H1 (cell line): ENCODE measurements around the gene CRYGB. TPM values are rescaled to one million over a fixed set of nuclear protein-coding genes. Genes with fewer than 3 reads are reported as not detected.
A peak's percentile ranks its signal among the peaks of the same experiment; 100 is the strongest.

Experiments used
- CTCF ChIA-PET: fragments of 300-600 bp; sonication (Branson Sonifier 250); formaldehyde crosslinking; loops from one replicate; lab custom pipeline; 2021; ENCODE audit not compliant: partially characterized antibody; lab: Charles Lee
- POLR2A ChIA-PET: fragments of 300-600 bp; sonication (Branson Sonifier 250); formaldehyde crosslinking; loops from one replicate; lab custom pipeline; 2021; ENCODE audit warnings: inconsistent platforms; ENCODE audit not compliant: partially characterized antibody; lab: Charles Lee
- DNase-seq, 2 experiments: peaks; one replicate each; pipeline versions ENCODE4 v3.0.0 to v3.0.0-alpha.2; 2010 to 2022; ENCODE audit warnings: low spot score in 2 of 2, low read depth in 1 of 2, mixed read lengths in 1 of 2
- FAIRE-seq: peaks from 2 replicates; lab custom pipeline; 2011; peaks lifted over from hg19 to GRCh38; lab: Jason Lieb, UNC
- H2AFZ ChIP-seq: 2 replicates; pipeline ENCODE4 v1.8.1; 2012; ENCODE audit warnings: low read length, inconsistent platforms
- H2AK5ac ChIP-seq: 2 replicates; pipeline ENCODE4 v1.6.1; 2013; ENCODE audit warnings: low read depth, low read length
- H2BK120ac ChIP-seq: replicated peaks from 2 replicates; pipeline ENCODE3; 2013; ENCODE audit warnings: low read depth, low read length, inconsistent platforms
- H2BK12ac ChIP-seq: 2 replicates; pipeline ENCODE4 v1.6.1; 2013; ENCODE audit warnings: low read depth, low read length
- H2BK15ac ChIP-seq: 2 replicates; pipeline ENCODE4 v1.6.1; 2013; ENCODE audit warnings: low read length
- H2BK20ac ChIP-seq: 2 replicates; pipeline ENCODE4 v1.6.1; 2013; ENCODE audit warnings: low read length
- H2BK5ac ChIP-seq: 2 replicates; pipeline ENCODE4 v1.6.1; 2013; ENCODE audit warnings: low read depth, low read length
- H3K14ac ChIP-seq: 2 replicates; pipeline ENCODE4 v1.6.1; 2013; ENCODE audit warnings: inconsistent platforms; ENCODE audit not compliant: insufficient read length
- H3K18ac ChIP-seq: 2 replicates; pipeline ENCODE4 v1.6.1; 2013; ENCODE audit warnings: low read length; ENCODE audit errors: extremely low read depth
- H3K23ac ChIP-seq: 2 replicates; pipeline ENCODE4 v1.6.1; 2013; ENCODE audit warnings: inconsistent platforms; ENCODE audit not compliant: insufficient read length
- H3K23me2 ChIP-seq: 2 replicates; pipeline ENCODE4 v1.6.1; 2013; ENCODE audit warnings: low read depth, low read length
- H3K27ac ChIP-seq: 2 replicates; pipeline ENCODE4 v1.6.1; 2011; ENCODE audit warnings: low read depth, low read length, inconsistent platforms
- H3K27me3 ChIP-seq, 4 experiments: replicated peaks in 1 of 4; 1 replicate in 1 of 4; 2 replicates in 3 of 4; pipeline versions ENCODE4 v1.6.1 to v1.8.1; 2011 to 2013; ENCODE audit warnings: low read length in 3 of 4, mild to moderate bottlenecking in 3 of 4, inconsistent platforms in 2 of 4, mixed read lengths in 2 of 4, moderate library complexity in 1 of 4; ENCODE audit not compliant: control insufficient read depth in 3 of 4, insufficient read depth in 3 of 4; ENCODE audit errors: extremely low read depth in 1 of 4
- H3K36me3 ChIP-seq, 4 experiments: 2 replicates each; pipeline versions ENCODE4 v1.6.1 to v1.8.1; 2011 to 2013; ENCODE audit warnings: mild to moderate bottlenecking in 4 of 4, low read length in 3 of 4, moderate library complexity in 2 of 4, control low read depth in 1 of 4, inconsistent platforms in 1 of 4; ENCODE audit not compliant: insufficient read depth in 4 of 4, control insufficient read depth in 2 of 4
- H3K4ac ChIP-seq: replicated peaks from 2 replicates; pipeline ENCODE3; 2013; ENCODE audit warnings: low read length, low read depth, mixed read lengths, inconsistent platforms; ENCODE audit not compliant: insufficient read length
- H3K4me1 ChIP-seq, 4 experiments: replicated peaks in 1 of 4; 1 replicate in 1 of 4; 2 replicates in 3 of 4; pipeline versions ENCODE4 v1.6.1 to v1.8.1; 2011 to 2013; ENCODE audit warnings: low read length in 3 of 4, inconsistent platforms in 2 of 4, mixed read lengths in 1 of 4; ENCODE audit not compliant: insufficient read depth in 4 of 4, control insufficient read depth in 3 of 4
- H3K4me2 ChIP-seq, 2 experiments: 2 replicates each; pipeline versions ENCODE4 v1.6.1 to v1.8.1; 2011 to 2013; ENCODE audit warnings: low read depth in 2 of 2, low read length in 2 of 2, control low read depth in 1 of 2, inconsistent platforms in 1 of 2, mild to moderate bottlenecking in 1 of 2; ENCODE audit not compliant: insufficient read depth in 1 of 2
- H3K4me3 ChIP-seq, 4 experiments: fragments of 200-600, 300-600 bp in 1 of 4; sonication (generic), shearing (Covaris generic), sonication (Bioruptor Twin) in 1 of 4; 2 replicates each; pipeline versions ENCODE4 v1.5.1 to v1.8.1; 2011 to 2016; ENCODE audit warnings: low read length in 4 of 4, low read depth in 3 of 4, control low read depth in 2 of 4, inconsistent platforms in 2 of 4, mild to moderate bottlenecking in 2 of 4, mixed read lengths in 1 of 4, moderate library complexity in 1 of 4; ENCODE audit not compliant: insufficient read depth in 2 of 4; ENCODE audit errors: extremely low read depth in 1 of 4
- H3K56ac ChIP-seq: replicated peaks from 2 replicates; pipeline ENCODE3; 2013; ENCODE audit warnings: low read depth, mild to moderate bottlenecking, mixed read lengths, low read length, inconsistent platforms; ENCODE audit not compliant: insufficient read length
- H3K79me1 ChIP-seq: 2 replicates; pipeline ENCODE4 v1.6.1; 2013; ENCODE audit warnings: low read depth, low read length, control low read depth
- H3K79me2 ChIP-seq, 2 experiments: 2 replicates each; pipeline versions ENCODE4 v1.6.1 to v1.8.1; 2012 to 2013; ENCODE audit warnings: low read length in 2 of 2, mild to moderate bottlenecking in 2 of 2, inconsistent platforms in 1 of 2; ENCODE audit not compliant: insufficient read depth in 2 of 2, control insufficient read depth in 1 of 2
- H3K9ac ChIP-seq, 4 experiments: replicated peaks in 1 of 4; 1 replicate in 1 of 4; 2 replicates in 3 of 4; pipeline versions ENCODE4 v1.6.1 to v1.8.1; 2011 to 2013; ENCODE audit warnings: low read depth in 3 of 4, low read length in 3 of 4, control low read depth in 2 of 4, mild to moderate bottlenecking in 2 of 4, moderate library complexity in 2 of 4, inconsistent platforms in 1 of 4; ENCODE audit errors: extremely low read depth in 1 of 4
- H3K9me3 ChIP-seq, 2 experiments: 2 replicates each; pipeline versions ENCODE4 v1.6.1 to v1.8.1; 2012 to 2013; ENCODE audit warnings: mild to moderate bottlenecking in 2 of 2, moderate library complexity in 2 of 2, control low read depth in 1 of 2, inconsistent platforms in 1 of 2, low read depth in 1 of 2, low read length in 1 of 2, mixed read lengths in 1 of 2; ENCODE audit not compliant: insufficient read depth in 2 of 2
- H4K20me1 ChIP-seq, 2 experiments: replicated peaks in 1 of 2; 2 replicates each; pipeline versions ENCODE3 to v1.8.1; 2011 to 2013; ENCODE audit warnings: inconsistent platforms in 2 of 2, low read length in 2 of 2, mild to moderate bottlenecking in 1 of 2; ENCODE audit not compliant: insufficient read depth in 2 of 2, control insufficient read depth in 1 of 2
- H4K5ac ChIP-seq: 2 replicates; pipeline ENCODE4 v1.6.1; 2013; ENCODE audit warnings: low read length, low read depth, mixed read lengths, inconsistent platforms; ENCODE audit not compliant: insufficient read length
- H4K8ac ChIP-seq: 2 replicates; pipeline ENCODE4 v1.8.0; 2013; ENCODE audit warnings: mild to moderate bottlenecking, moderate library complexity, low read length, inconsistent platforms; ENCODE audit not compliant: insufficient read depth; ENCODE audit errors: extremely low read depth
- H4K91ac ChIP-seq: replicated peaks from 2 replicates; pipeline ENCODE3; 2013; ENCODE audit warnings: low read length, mixed read lengths, inconsistent platforms; ENCODE audit not compliant: insufficient read length
- E2F6 ChIP-seq: IDR thresholded peaks from 2 replicates; pipeline ENCODE4 v1.6.1; 2012; ENCODE audit warnings: inconsistent platforms
- FOSL1 ChIP-seq: IDR thresholded peaks from 2 replicates; pipeline ENCODE4 v1.6.1; 2011; ENCODE audit warnings: mild to moderate bottlenecking, low read depth, low read length, moderate library complexity; ENCODE audit not compliant: insufficient read depth
- JUN ChIP-seq: IDR thresholded peaks from 2 replicates; pipeline ENCODE4 v1.6.1; 2011; ENCODE audit warnings: low read depth, mild to moderate bottlenecking, improper control_type of control experiment, low read length
- KDM1A ChIP-seq: fragments of 200-600, 300-600 bp; sonication (generic); IDR thresholded peaks from 2 replicates; pipeline ENCODE4 v1.7.1; 2016; ENCODE audit warnings: mild to moderate bottlenecking, low read length, borderline replicate concordance
- MAFK ChIP-seq: IDR thresholded peaks from 2 replicates; pipeline ENCODE4 v1.6.1; 2012; ENCODE audit warnings: low read depth, mild to moderate bottlenecking, improper control_type of control experiment, low read length
- MAX ChIP-seq: IDR thresholded peaks from 2 replicates; pipeline ENCODE4 v1.6.1; 2012; ENCODE audit warnings: inconsistent platforms
- NANOG ChIP-seq: IDR thresholded peaks from 2 replicates; pipeline ENCODE4 v1.6.1; 2011; ENCODE audit warnings: low read length, low read depth, mild to moderate bottlenecking, inconsistent platforms; ENCODE audit not compliant: insufficient read depth, poor library complexity, severe bottlenecking
- POU5F1 ChIP-seq: IDR thresholded peaks from 2 replicates; pipeline ENCODE4 v1.6.1; 2011; ENCODE audit warnings: low read depth, mild to moderate bottlenecking, low read length, moderate library complexity
- RFX5 ChIP-seq: IDR thresholded peaks from 2 replicates; pipeline ENCODE4 v1.6.1; 2011; ENCODE audit warnings: low read depth, low read length, improper control_type of control experiment, borderline replicate concordance
- RXRA ChIP-seq: IDR thresholded peaks from 2 replicates; pipeline ENCODE4 v1.6.1; 2011; ENCODE audit warnings: low read depth, mild to moderate bottlenecking, low read length, moderate library complexity; ENCODE audit not compliant: insufficient read depth
- SAP30 ChIP-seq: fragments of 300-600 bp; sonication (generic); IDR thresholded peaks from 2 replicates; pipeline ENCODE4 v1.7.1; 2012; ENCODE audit warnings: low read length, moderate library complexity, mild to moderate bottlenecking, inconsistent platforms; ENCODE audit not compliant: insufficient read depth, insufficient replicate concordance
- SP2 ChIP-seq: IDR thresholded peaks from 2 replicates; pipeline ENCODE4 v1.6.1; 2012; ENCODE audit warnings: mild to moderate bottlenecking, low read length, inconsistent platforms
- TAF1 ChIP-seq: IDR thresholded peaks from 2 replicates; pipeline ENCODE4 v1.6.1; 2011; ENCODE audit warnings: mild to moderate bottlenecking, low read depth, low read length
- WGBS, 2 experiments: shearing (Covaris generic) in 1 of 2; methylation state at CpG; one replicate each; pipeline versions ENCODE4 v1.1.6 to v1.1.7; 2013 to 2015; ENCODE audit warnings: low lambda C conversion rate in 2 of 2, mixed read lengths in 2 of 2, inconsistent platforms in 1 of 2, low coverage in 1 of 2, missing lambda C conversion rate in 1 of 2; ENCODE audit not compliant: insufficient replicate concordance in 2 of 2, insufficient coverage in 1 of 2, insufficient read length in 1 of 2; ENCODE audit errors: extremely low coverage in 1 of 2, missing lambda C conversion rate in 1 of 2; 5-methylcytosine and 5-hydroxymethylcytosine counted together
- polyA plus RNA-seq, 7 experiments: library from polyadenylated mRNA; depleted of rRNA in 3 of 7; stranded (reverse) in 5 of 7; unstranded in 2 of 7; fragments of >200 nt in 5 of 7; fragments of 200-250 nt in 2 of 7; gene quantifications; 1 replicate in 5 of 7; 2 replicates in 1 of 7; 4 replicates in 1 of 7; pipeline versions ENCODE4 v1.2.1 to v1.2.3, GENCODE V29; 2011 to 2013; ENCODE audit warnings: missing spikeins in 2 of 7, mixed read lengths in 2 of 7
- total RNA-seq: library from RNA; stranded (reverse); fragmentation: NEBNext Ultra II Directional; extraction: Animal tissue kit (Norgen Biotek cat#: 25700); gene quantifications from 2 replicates; pipeline ENCODE4 v1.2.1, GENCODE V29; 2021

The CRYGB gene
- total and polyA plus RNA-seq, 2 of the 8 experiments (the other 6 are each of a cell fraction or from before 2014, with no cell fraction given), result 0.38 TPM; not detected in 1

- FAIRE-seq, result no peak
- H4K91ac ChIP-seq, result no peak overlapping the region
- no peaks in the 10 kb centered on the region for H4K20me1 ChIP-seq
- WGBS, 2 experiments, result 87% methylated on average over 6 of the region's 6 CpGs; no CpG with 5 or more reads in 1 of the 2 experiments
- H3K27ac ChIP-seq, result no peak overlapping the region
- H3K14ac ChIP-seq, result no peak overlapping the region
- H3K4me1 ChIP-seq, result peaks cover 0 to 2% (median 2%) of the 10 kb centered on the region in 4 experiments; a peak in 2 of 7 replicates
- H3K23me2 ChIP-seq, result no peaks in the 10 kb centered on the region
- no peak overlapping the region for H2BK12ac ChIP-seq
- no peak overlapping the region for H3K4ac ChIP-seq
- H2BK120ac ChIP-seq, result no peak overlapping the region
- no peaks in the 10 kb centered on the region for H3K79me2 ChIP-seq
- no peak overlapping the region for H3K23ac ChIP-seq
- H4K8ac ChIP-seq, result no peak overlapping the region
- CTCF ChIA-PET, result interaction anchor here (0.6 to 5.2 kb wide), 54 partner anchors 8 to 1796 kb away, joined by 3 to 56 read pairs (median 5); partner anchors contain the start of genes C2orf80, CRYGA, CRYGB and CRYGC
- no peak overlapping the region for H2BK5ac ChIP-seq
- no peak overlapping the region for H3K18ac ChIP-seq
- no peak overlapping the region for H4K5ac ChIP-seq
- no peaks in the 10 kb centered on the region for H3K79me1 ChIP-seq
- no peak overlapping the region for H2AK5ac ChIP-seq
- no peak overlapping the region for H3K9ac ChIP-seq
- H2AFZ ChIP-seq, result 0 out of 2 replicates have a peak overlapping the region, but pooled peaks have one; percentile 48
- no peak overlapping the region for H2BK20ac ChIP-seq
- no peak overlapping the region for H3K4me3 ChIP-seq
- no peaks in the 10 kb centered on the region for H3K9me3 ChIP-seq
- H3K36me3 ChIP-seq, result no peaks in the 10 kb centered on the region
- DNase-seq, result no peak
- no peak overlapping the region for H3K4me2 ChIP-seq
- POLR2A ChIA-PET, result interaction anchor here (0.6 to 2.5 kb wide), 5 partner anchors 28 to 79 kb away, joined by 3 to 17 read pairs (median 3); partner anchors contain the start of gene IDH1
- no peak overlapping the region for H3K56ac ChIP-seq
- no peaks in the 10 kb centered on the region for H3K27me3 ChIP-seq
- no peak overlapping the region for H2BK15ac ChIP-seq
- TF ChIP-seq JUN (no peak), TAF1 (no peak), POU5F1 (no peak), RFX5 (no peak), SP2 (no peak), MAFK (no peak), E2F6 (no peak), MAX (no peak), NANOG (no peak), RXRA (no peak), SAP30 (no peak), KDM1A (no peak), FOSL1 (no peak)
Measured at GRCh38 chr2:208175840-208176153, 29.8 kb upstream of the CRYGB start.
